ENCODE results near the gene SHOC1. TPM values are rescaled to one million over a fixed set of nuclear protein-coding genes. Genes with fewer than 3 reads are reported as not detected.

SHOC1 gene
- total RNA-seq, 4 donors from 2014 or later: 0.17 to 1.4 (median 1.1) TPM

DNA sequence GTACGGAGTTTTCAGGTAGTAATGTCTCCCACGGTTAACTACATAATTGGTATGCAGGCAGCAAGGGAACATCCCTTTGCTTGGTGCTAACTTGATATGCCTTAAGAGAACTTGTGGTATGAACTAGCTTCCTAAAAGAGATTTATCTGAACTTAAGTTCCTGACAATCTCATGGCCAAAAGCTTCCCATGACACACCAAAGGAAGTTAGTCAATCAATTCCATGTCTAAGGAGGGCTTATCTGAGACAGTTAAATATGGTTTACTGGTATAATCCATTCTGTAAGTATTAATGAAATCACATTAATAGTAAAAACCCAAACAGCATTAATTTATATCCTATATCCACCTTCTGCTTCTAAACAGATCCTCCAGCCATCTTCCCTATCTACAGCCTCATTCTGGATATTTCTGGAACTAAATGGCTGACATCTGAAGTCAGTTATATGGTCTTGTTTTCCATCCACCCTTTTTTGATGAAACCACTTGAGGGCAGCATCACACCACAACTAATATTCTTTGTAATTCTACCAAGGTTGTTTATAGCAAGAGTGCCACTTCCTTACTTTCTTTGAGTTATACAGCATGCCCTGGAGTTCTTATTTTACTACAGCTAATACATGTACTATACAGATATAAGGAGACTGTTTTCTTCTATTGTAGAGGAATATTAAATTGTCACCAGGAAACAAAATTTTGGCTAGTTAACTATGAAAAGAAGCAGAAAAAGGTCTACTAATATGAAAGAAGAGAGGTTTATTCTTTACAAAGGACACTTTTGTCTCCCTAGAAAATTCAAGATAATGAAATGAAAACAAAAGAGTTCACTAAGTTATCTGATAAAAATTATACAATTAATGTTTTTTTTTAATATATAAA lies 34.7 kb downstream of the SHOC1 start:
- WGBS, 2 donors: 65 to 77% methylated on average over 2 of the region's 2 CpGs
- TF ChIP-seq CTCF (IDR thresholded peaks at IDR 0.05) (peak in 1 of 3 donors; percentile 11), POLR2A (IDR thresholded peaks at IDR 0.05) (no peak)
- DNase-seq (ENCODE audit: low spot score in 2 of 2): peak in 1 of 2 donors; percentile 66
- intact Hi-C loops (cut with DNase I; ENCODE audit: low total_unique reads): loop anchor here (5.0 kb wide), 1 partner anchor 317 kb away; no protein-coding TSS in a partner anchor
- H3K4me3 ChIP-seq (ENCODE audit: low read depth, poor library complexity, severe bottlenecking): no peak overlapping the region

DNA sequence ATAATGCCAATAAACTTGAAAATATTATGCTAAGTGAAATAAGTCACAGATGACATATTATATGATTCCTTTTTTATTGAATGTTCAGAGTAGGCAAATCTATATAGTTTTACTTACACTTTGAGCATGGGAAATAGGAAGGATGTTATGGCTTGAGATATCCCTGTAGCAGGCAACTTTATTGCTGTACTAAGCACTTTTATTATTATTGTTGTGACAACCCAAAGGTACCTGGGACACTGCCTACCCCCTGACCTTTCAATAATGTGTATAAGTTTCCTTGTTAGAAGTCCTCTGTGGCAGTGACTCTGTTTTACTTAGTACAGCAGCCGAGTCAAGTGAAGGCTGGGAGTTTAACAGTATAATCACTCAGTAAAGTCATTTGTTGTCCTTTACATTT lies 39.9 kb downstream of the SHOC1 start:
- DNase-seq (ENCODE audit: low spot score in 2 of 2): no peak
- 81 to 86% methylated on average over 1 of the region's 1 CpG for WGBS, 2 donors
- TF ChIP-seq CTCF (IDR thresholded peaks at IDR 0.05) (no peak), POLR2A (IDR thresholded peaks at IDR 0.05) (no peak)
- no peak overlapping the region for H3K4me3 ChIP-seq (ENCODE audit: low read depth, poor library complexity, severe bottlenecking)
- intact Hi-C loops (cut with DNase I; ENCODE audit: low total_unique reads): no loop called here

GRCh38 chr9:111752455-111752854 lies 42.3 kb downstream of the SHOC1 start:
- H3K4me3 ChIP-seq (ENCODE audit: low read depth, poor library complexity, severe bottlenecking): no peak overlapping the region
- intact Hi-C loops (cut with DNase I; ENCODE audit: low total_unique reads): no loop called here
- TF ChIP-seq CTCF (IDR thresholded peaks at IDR 0.05) (no peak), POLR2A (IDR thresholded peaks at IDR 0.05) (no peak)
- DNase-seq (ENCODE audit: low spot score in 2 of 2): no peak
- 80 to 100% methylated on average over 1 of the region's 1 CpG for WGBS, 2 donors

Other genes starting within 250 kb of the SHOC1 start
- gene PTGR1, start 195.3 kb downstream of the SHOC1 start, total RNA-seq: 10 to 100 TPM; 20.2 to 50.1 (median 40.4) TPM
- gene DNAJC25, start 163.6 kb downstream of the SHOC1 start, total RNA-seq: 10 to 100 TPM in 1 of 4 donors, 1 to 10 TPM in 3; 6.8 to 13.1 (median 8.4) TPM
- 10 to 100 TPM in 2 of 4 donors, 1 to 10 TPM in 2; 5.3 to 21.1 (median 15.4) TPM for gene GNG10, start 133.3 kb downstream of the SHOC1 start, total RNA-seq
- gene UGCG, start 101.9 kb upstream of the SHOC1 start, total RNA-seq: 100 to 1,000 TPM in 1 of 4 donors, 10 to 100 TPM in 3; 81.3 to 113 (median 90.6) TPM

Data from lower leg skin (tissue), 4 donors.